Neural cell (in vitro differentiated cells): Measurements from ENCODE around the gene LSM12. TPM values are rescaled to one million over a fixed set of nuclear protein-coding genes. Genes with fewer than 3 reads are reported as not detected.

Experiments used
- H2AFZ ChIP-seq: fragments of 200-600, 300-800 bp; sonication (generic), shearing (Covaris generic); 2 replicates; pipeline ENCODE4 v1.6.0; 2014; ENCODE audit warnings: low read depth, mild to moderate bottlenecking, antibody characterized with exemption, low read length, moderate library complexity
- H3F3A ChIP-seq: fragments of 200-600 bp; shearing (Covaris generic); 2 replicates; pipeline ENCODE4 v1.6.1; 2016; ENCODE audit warnings: mild to moderate bottlenecking, moderate library complexity, mixed read lengths, antibody characterized with exemption, low read length; ENCODE audit not compliant: insufficient read depth, poor library complexity, severe bottlenecking
- H3K27ac ChIP-seq: fragments of 200-600, 300-800 bp; sonication (generic), shearing (Covaris generic); 2 replicates; pipeline ENCODE4 v1.5.1; 2014; ENCODE audit warnings: mild to moderate bottlenecking, low read length, moderate library complexity
- H3K27me3 ChIP-seq: fragments of 300-800, 200-600 bp; sonication (generic), shearing (Covaris generic); 2 replicates; pipeline ENCODE4 v1.6.0; 2014; ENCODE audit warnings: mild to moderate bottlenecking, low read depth, low read length, moderate library complexity; ENCODE audit not compliant: insufficient read depth
- H3K36me3 ChIP-seq: fragments of 300-800, 200-600 bp; sonication (generic), shearing (Covaris generic); 2 replicates; pipeline ENCODE4 v1.5.1; 2014; ENCODE audit warnings: mild to moderate bottlenecking, antibody characterized with exemption, low read length, moderate library complexity; ENCODE audit not compliant: insufficient read depth
- H3K4me2 ChIP-seq: fragments of 300-800, 200-600 bp; sonication (generic), shearing (Covaris generic); 2 replicates; pipeline ENCODE4 v1.6.0; 2014; ENCODE audit warnings: mild to moderate bottlenecking, low read length
- H3K4me3 ChIP-seq: fragments of 300-800, 200-600 bp; sonication (generic), shearing (Covaris generic); 2 replicates; pipeline ENCODE4 v1.5.1; 2014; ENCODE audit warnings: mild to moderate bottlenecking, low read length, moderate library complexity
- H3K79me2 ChIP-seq: fragments of 200-600 bp; shearing (Covaris generic); replicated peaks from 2 replicates; pipeline ENCODE4 v1.6.0; 2014; ENCODE audit warnings: mild to moderate bottlenecking, low read length, moderate library complexity; ENCODE audit not compliant: insufficient read depth
- H3K9ac ChIP-seq: fragments of 300-800, 200-600 bp; sonication (generic), shearing (Covaris generic); 2 replicates; pipeline ENCODE4 v1.6.1; 2016; ENCODE audit warnings: mild to moderate bottlenecking, low read length, mixed read lengths
- H3K9me2 ChIP-seq: fragments of 200-600 bp; shearing (Covaris generic); 2 replicates; pipeline ENCODE4 v1.6.1; 2016; ENCODE audit warnings: mild to moderate bottlenecking, low read length, mixed read lengths; ENCODE audit not compliant: insufficient read depth
- H3K9me3 ChIP-seq: fragments of 200-600, 300-800 bp; sonication (generic), shearing (Covaris generic); 2 replicates; pipeline ENCODE4 v1.6.1; 2016; ENCODE audit warnings: mild to moderate bottlenecking, mixed run types, low read length, moderate library complexity, mixed read lengths
- H4K20me1 ChIP-seq: fragments of 200-600 bp; shearing (Covaris generic); 2 replicates; pipeline ENCODE4 v1.6.1; 2016; ENCODE audit warnings: mild to moderate bottlenecking, mixed run types; ENCODE audit not compliant: insufficient read depth
- EP300 ChIP-seq: fragments of 450-650 bp; conservative IDR thresholded peaks from 2 replicates; pipeline ENCODE4 v1.6.1; 2014; ENCODE audit warnings: antibody characterized with exemption, mild to moderate bottlenecking, moderate library complexity; ENCODE audit not compliant: poor library complexity, severe bottlenecking
- EZH2 ChIP-seq: fragments of 200-600, 300-800 bp; shearing (Covaris generic), sonication (generic); IDR thresholded peaks from 2 replicates; pipeline ENCODE4 v1.6.1; 2014; ENCODE audit warnings: antibody characterized with exemption, low read length, borderline replicate concordance, mild to moderate bottlenecking; ENCODE audit not compliant: insufficient read depth, poor library complexity, severe bottlenecking
- MXI1 ChIP-seq: fragments of 450-650 bp; conservative IDR thresholded peaks from 2 replicates; pipeline ENCODE4 v1.6.1; 2014; ENCODE audit warnings: antibody characterized with exemption, mild to moderate bottlenecking; ENCODE audit not compliant: poor library complexity, severe bottlenecking
- POLR2AphosphoS5 ChIP-seq: IDR thresholded peaks from 2 replicates; pipeline ENCODE4 v1.6.1; 2012
- RAD21 ChIP-seq: fragments of 450-650 bp; conservative IDR thresholded peaks from 2 replicates; pipeline ENCODE4 v1.6.1; 2014; ENCODE audit warnings: antibody characterized with exemption, mild to moderate bottlenecking, moderate library complexity
- REST ChIP-seq: IDR thresholded peaks from 2 replicates; pipeline ENCODE4 v1.6.1; 2012; ENCODE audit warnings: borderline replicate concordance
- SMC3 ChIP-seq: fragments of 450-650 bp; conservative IDR thresholded peaks from 2 replicates; pipeline ENCODE4 v1.6.1; 2014; ENCODE audit warnings: antibody characterized with exemption, mild to moderate bottlenecking, moderate library complexity; ENCODE audit not compliant: poor library complexity
- TAF1 ChIP-seq: IDR thresholded peaks from 2 replicates; pipeline ENCODE4 v1.6.1; 2012; ENCODE audit warnings: low read depth
- polyA plus RNA-seq: library from polyadenylated mRNA; depleted of rRNA; stranded (reverse); fragments of >200 nt; gene quantifications from 2 replicates; pipeline ENCODE4 v1.2.3, GENCODE V29; 2014
- TF ChIP-seq, protein P1 (sequence below): fragments of 450-650 bp; IDR thresholded peaks from 2 replicates; pipeline ENCODE4 v1.5.1; 2014; ENCODE audit warnings: antibody characterized with exemption, mild to moderate bottlenecking, moderate library complexity; ENCODE audit not compliant: poor library complexity, severe bottlenecking

The LSM12 gene
- polyA plus RNA-seq, 1 donor from 2014 or later = 12.0 TPM

GRCh38 chr17:44008205-44008909 is 58.1 kb downstream of the LSM12 start:
- TF ChIP-seq RAD21 (no peak), REST (no peak), EP300 (no peak)
- Histone ChIP-seq H3K9me2 (no peaks in the 10 kb centered on the region), H2AFZ (no peak overlapping the region), H3K9ac (no peak overlapping the region), H3K27ac (no peak overlapping the region), H4K20me1 (no peaks in the 10 kb centered on the region), H3K9me3 (no peaks in the 10 kb centered on the region), H3K4me3 (peak overlapping the region; percentile 70), H3K27me3 (peaks cover 49% of the 10 kb centered on the region), H3F3A (no peaks in the 10 kb centered on the region), H3K36me3 (no peaks in the 10 kb centered on the region), H3K79me2 (no peaks in the 10 kb centered on the region), H3K4me2 (no peak overlapping the region)

- H3K79me2 ChIP-seq = no peaks in the 10 kb centered on the region
- TF ChIP-seq, protein P1, sequence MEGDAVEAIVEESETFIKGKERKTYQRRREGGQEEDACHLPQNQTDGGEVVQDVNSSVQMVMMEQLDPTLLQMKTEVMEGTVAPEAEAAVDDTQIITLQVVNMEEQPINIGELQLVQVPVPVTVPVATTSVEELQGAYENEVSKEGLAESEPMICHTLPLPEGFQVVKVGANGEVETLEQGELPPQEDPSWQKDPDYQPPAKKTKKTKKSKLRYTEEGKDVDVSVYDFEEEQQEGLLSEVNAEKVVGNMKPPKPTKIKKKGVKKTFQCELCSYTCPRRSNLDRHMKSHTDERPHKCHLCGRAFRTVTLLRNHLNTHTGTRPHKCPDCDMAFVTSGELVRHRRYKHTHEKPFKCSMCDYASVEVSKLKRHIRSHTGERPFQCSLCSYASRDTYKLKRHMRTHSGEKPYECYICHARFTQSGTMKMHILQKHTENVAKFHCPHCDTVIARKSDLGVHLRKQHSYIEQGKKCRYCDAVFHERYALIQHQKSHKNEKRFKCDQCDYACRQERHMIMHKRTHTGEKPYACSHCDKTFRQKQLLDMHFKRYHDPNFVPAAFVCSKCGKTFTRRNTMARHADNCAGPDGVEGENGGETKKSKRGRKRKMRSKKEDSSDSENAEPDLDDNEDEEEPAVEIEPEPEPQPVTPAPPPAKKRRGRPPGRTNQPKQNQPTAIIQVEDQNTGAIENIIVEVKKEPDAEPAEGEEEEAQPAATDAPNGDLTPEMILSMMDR = peak; percentile 29
- no peak for TF ChIP-seq MXI1
- TF ChIP-seq POLR2AphosphoS5 = no peak
- TF ChIP-seq REST = no peak
- no peak for TF ChIP-seq EZH2
- no peak for TF ChIP-seq SMC3
- TF ChIP-seq EP300 = no peak
- no peak for TF ChIP-seq TAF1
- TF ChIP-seq RAD21 = no peak
- no peak overlapping the region for H2AFZ ChIP-seq
- no peak overlapping the region for H3K27ac ChIP-seq
- H3K36me3 ChIP-seq = no peaks in the 10 kb centered on the region
- no peaks in the 10 kb centered on the region for H3F3A ChIP-seq
- H3K9me3 ChIP-seq = no peaks in the 10 kb centered on the region
- peak overlapping the region; percentile 47 for H3K9ac ChIP-seq
- peak overlapping the region; percentile 70 for H3K4me3 ChIP-seq
- H3K4me2 ChIP-seq = peak overlapping the region; percentile 44
- no peaks in the 10 kb centered on the region for H3K9me2 ChIP-seq
- peaks cover 55% of the 10 kb centered on the region for H3K27me3 ChIP-seq
- H4K20me1 ChIP-seq = no peaks in the 10 kb centered on the region
These were observed 58.9 kb downstream of the LSM12 start for GRCh38 chr17:44007346-44008204.
